ENCODE data around the gene ADNP. TPM values are rescaled to one million over a fixed set of nuclear protein-coding genes. Genes with fewer than 3 reads are reported as not detected.

The ADNP gene
- total RNA-seq, 1 experiment from 2014 or later = 143 TPM

DNA sequence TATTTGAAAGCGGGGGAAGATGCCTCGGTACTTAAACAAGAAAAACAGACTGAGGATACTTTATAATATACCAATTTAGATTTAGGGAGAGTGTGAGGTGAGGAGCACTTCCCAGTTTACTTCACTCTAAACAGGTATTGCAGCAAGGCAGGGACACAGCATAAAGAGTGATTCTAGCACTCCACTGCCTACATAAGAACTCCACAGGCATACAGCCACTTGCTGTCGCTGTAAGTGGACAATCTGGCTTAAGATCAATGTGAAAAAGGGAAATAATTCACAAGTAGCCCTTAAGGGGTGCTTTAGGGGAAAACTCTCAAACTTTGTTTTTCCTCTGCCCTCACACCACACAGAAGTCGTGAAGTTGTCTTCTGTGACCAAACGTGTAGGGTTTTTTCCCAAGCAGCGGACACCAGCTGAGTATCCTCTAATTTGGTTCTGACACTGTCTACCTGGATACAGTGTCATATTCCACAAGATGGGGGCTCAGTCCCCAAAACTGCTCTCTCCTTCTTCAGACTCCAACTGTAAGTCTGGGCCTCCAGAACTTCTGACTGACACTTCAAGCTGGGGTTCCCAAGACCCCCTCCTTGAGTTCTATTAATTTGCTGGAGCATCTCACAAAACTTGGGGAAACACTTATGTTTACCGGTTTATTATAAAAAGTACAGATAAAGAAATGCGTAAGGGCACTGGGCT, 9.3 kb downstream of the ADNP start:
- no peak overlapping the region for H2BK15ac ChIP-seq (ENCODE audit: low read depth, low read length)
- H4K8ac ChIP-seq (replicated peaks; ENCODE audit: insufficient read length, low read depth, low read length) = no peak overlapping the region
- H3K9me3 ChIP-seq (ENCODE audit: control insufficient read depth, low read depth, low read length) = no peaks in the 10 kb centered on the region
- Mint-ChIP-seq H3K4me3 (no peak overlapping the region), H3K36me3 (ENCODE audit: insufficient read depth in 1 of 3, low read depth in 3 of 3) (peaks cover 15 to 65% (median 61%) of the 10 kb centered on the region in 3 experiments; a peak in 6 of 7 replicates), H3K27ac (peak overlapping the region; percentile 6 to 62 (median 23); a peak in 3 of 7 replicates), H3K9me3 (no peaks in the 10 kb centered on the region), H3K27me3 (ENCODE audit: low read depth) (no peaks in the 10 kb centered on the region), H3K4me1 (peaks cover 50 to 68% of the 10 kb centered on the region in 2 experiments)
- no peak overlapping the region for H4K91ac ChIP-seq (ENCODE audit: insufficient read length, low read depth, low read length)
- no peak overlapping the region for H3K9ac ChIP-seq (ENCODE audit: extremely low read depth, insufficient read length, low read length)
- H3K23ac ChIP-seq (ENCODE audit: insufficient read length, low read depth, low read length) = no peak overlapping the region
- no peak overlapping the region for H2BK20ac ChIP-seq (ENCODE audit: low read depth, low read length, poor library complexity, severe bottlenecking)
- no peak overlapping the region for H3K14ac ChIP-seq (ENCODE audit: insufficient read depth, low read length)
- no peak overlapping the region for H2BK12ac ChIP-seq (ENCODE audit: insufficient read length, low read depth, low read length)
- no peak overlapping the region for H3K27ac ChIP-seq (ENCODE audit: insufficient read length, low read depth, low read length)
- H3K23me2 ChIP-seq (ENCODE audit: insufficient read length, low read depth, low read length, poor library complexity, severe bottlenecking) = no peaks in the 10 kb centered on the region
- H3K56ac ChIP-seq (ENCODE audit: insufficient read length, low read depth, low read length) = no peak overlapping the region
- H3K4me1 ChIP-seq (ENCODE audit: insufficient read depth, low read length) = peaks cover 2% of the 10 kb centered on the region; the same call in 1 of the 2 replicates
- no peak overlapping the region for H2BK5ac ChIP-seq (ENCODE audit: insufficient read length, low read length)
- H3K79me1 ChIP-seq (ENCODE audit: insufficient read depth, low read depth, low read length, poor library complexity, severe bottlenecking) = no peaks in the 10 kb centered on the region
- H4K20me1 ChIP-seq (ENCODE audit: control insufficient read depth, insufficient read depth, insufficient read length) = no peaks in the 10 kb centered on the region
- H2AK5ac ChIP-seq (ENCODE audit: insufficient read length, low read length) = no peak overlapping the region
- H3K27me3 ChIP-seq (ENCODE audit: insufficient read depth, low read length) = no peaks in the 10 kb centered on the region
- WGBS (ENCODE audit: extremely low coverage, insufficient read length, low lambda C conversion rate) = no CpG with 5 or more reads among the region's 8 CpGs
- H3K4me2 ChIP-seq (ENCODE audit: insufficient read depth, insufficient read length, low read length) = no peak overlapping the region
- no peak for DNase-seq
- TF ChIP-seq, protein P1, sequence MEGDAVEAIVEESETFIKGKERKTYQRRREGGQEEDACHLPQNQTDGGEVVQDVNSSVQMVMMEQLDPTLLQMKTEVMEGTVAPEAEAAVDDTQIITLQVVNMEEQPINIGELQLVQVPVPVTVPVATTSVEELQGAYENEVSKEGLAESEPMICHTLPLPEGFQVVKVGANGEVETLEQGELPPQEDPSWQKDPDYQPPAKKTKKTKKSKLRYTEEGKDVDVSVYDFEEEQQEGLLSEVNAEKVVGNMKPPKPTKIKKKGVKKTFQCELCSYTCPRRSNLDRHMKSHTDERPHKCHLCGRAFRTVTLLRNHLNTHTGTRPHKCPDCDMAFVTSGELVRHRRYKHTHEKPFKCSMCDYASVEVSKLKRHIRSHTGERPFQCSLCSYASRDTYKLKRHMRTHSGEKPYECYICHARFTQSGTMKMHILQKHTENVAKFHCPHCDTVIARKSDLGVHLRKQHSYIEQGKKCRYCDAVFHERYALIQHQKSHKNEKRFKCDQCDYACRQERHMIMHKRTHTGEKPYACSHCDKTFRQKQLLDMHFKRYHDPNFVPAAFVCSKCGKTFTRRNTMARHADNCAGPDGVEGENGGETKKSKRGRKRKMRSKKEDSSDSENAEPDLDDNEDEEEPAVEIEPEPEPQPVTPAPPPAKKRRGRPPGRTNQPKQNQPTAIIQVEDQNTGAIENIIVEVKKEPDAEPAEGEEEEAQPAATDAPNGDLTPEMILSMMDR (conservative IDR thresholded peaks at IDR 0.05) = no peak
- no peak overlapping the region for H3K18ac ChIP-seq (ENCODE audit: insufficient read length, low read depth, low read length)
- H3K4ac ChIP-seq (ENCODE audit: low read depth, low read length) = no peak overlapping the region
- peaks cover 86% of the 10 kb centered on the region for H3K79me2 ChIP-seq (ENCODE audit: insufficient read depth, low read length)
- H4K5ac ChIP-seq (ENCODE audit: insufficient read length, low read depth, low read length) = no peak overlapping the region
- H2AFZ ChIP-seq (ENCODE audit: low read length) = no peak overlapping the region
- no peak overlapping the region for H2BK120ac ChIP-seq (ENCODE audit: low read depth, low read length, poor library complexity, severe bottlenecking)
- H3T11ph ChIP-seq (ENCODE audit: low read length) = no peak overlapping the region
